ENCODE measurements around the gene NEDD4L.

NEDD4L gene

GRCh38 chr18:58300867-58301266 is 256.8 kb downstream of the NEDD4L start:
- no peak for DNase-seq

- no peak for DNase-seq
Measured at GRCh38 chr18:58302811-58303210, 258.8 kb downstream of the NEDD4L start.

- DNase-seq = no peak
Measured at GRCh38 chr18:58303363-58303762, 259.3 kb downstream of the NEDD4L start.

GRCh38 chr18:58305792-58306191 is 261.8 kb downstream of the NEDD4L start:
- no peak for DNase-seq

GRCh38 chr18:58307441-58307840 is 263.4 kb downstream of the NEDD4L start:
- no peak for DNase-seq

GRCh38 chr18:58308463-58308862 is 264.4 kb downstream of the NEDD4L start:
- DNase-seq = no peak

- no peak for DNase-seq
Measured at GRCh38 chr18:58309099-58309498, 265.1 kb downstream of the NEDD4L start.

GRCh38 chr18:58309610-58310239 is 265.7 kb downstream of the NEDD4L start:
- no peak for DNase-seq

GRCh38 chr18:58310517-58310916 is 266.5 kb downstream of the NEDD4L start:
- DNase-seq = no peak

- DNase-seq = no peak
Measured at GRCh38 chr18:58311390-58311789, 267.4 kb downstream of the NEDD4L start.

- no peak for DNase-seq
Measured at GRCh38 chr18:58313491-58314032, 269.5 kb downstream of the NEDD4L start.

GRCh38 chr18:58314284-58314683 is 270.3 kb downstream of the NEDD4L start:
- DNase-seq = peak in 1 of 2 donors; percentile 54

- no peak for DNase-seq
Measured at GRCh38 chr18:58315041-58315440, 271.0 kb downstream of the NEDD4L start.

GRCh38 chr18:58315739-58316215 is 271.8 kb downstream of the NEDD4L start:
- no peak for DNase-seq

- no peak for DNase-seq
Measured at GRCh38 chr18:58316396-58317342, 272.6 kb downstream of the NEDD4L start.

GRCh38 chr18:58319719-58320118 is 275.7 kb downstream of the NEDD4L start:
- no peak for DNase-seq

- DNase-seq = no peak
Measured at GRCh38 chr18:58320907-58321561, 277.0 kb downstream of the NEDD4L start.

- peak; percentile 10 to 82 for DNase-seq
Measured at GRCh38 chr18:58321986-58322385, 278.0 kb downstream of the NEDD4L start.

- DNase-seq = no peak
Measured at GRCh38 chr18:58322464-58322863, 278.4 kb downstream of the NEDD4L start.

GRCh38 chr18:58323866-58324762 is 280.1 kb downstream of the NEDD4L start:
- DNase-seq = no peak

- no peak for DNase-seq
Measured at GRCh38 chr18:58324824-58325480, 280.9 kb downstream of the NEDD4L start.

Measured in hippocampal formation (tissue), 2 donors.